Nephron (organoid): ENCODE measurements around the gene NR3C2.

Experiments used
- H3K27ac Mint-ChIP-seq, 3 experiments: 2 replicates each; pipeline ENCODE4 v1.8.0; 2020; ENCODE audit warnings: mixed read lengths in 3 of 3, mild to moderate bottlenecking in 2 of 3, moderate library complexity in 1 of 3
- H3K27me3 Mint-ChIP-seq: 2 replicates; pipeline ENCODE4 v1.8.0; 2021; ENCODE audit warnings: low read depth, mild to moderate bottlenecking, moderate library complexity, mixed read lengths
- H3K36me3 Mint-ChIP-seq: 2 replicates; pipeline ENCODE4 v1.8.0; 2020; ENCODE audit warnings: low read depth, mixed read lengths
- H3K4me1 Mint-ChIP-seq: 2 replicates; pipeline ENCODE4 v1.8.0; 2020; ENCODE audit warnings: mixed read lengths
- H3K4me3 Mint-ChIP-seq, 3 experiments: 2 replicates each; pipeline ENCODE4 v1.8.0; 2020; ENCODE audit warnings: mild to moderate bottlenecking in 3 of 3, mixed read lengths in 3 of 3, moderate library complexity in 2 of 3
- H3K9me3 Mint-ChIP-seq: 2 replicates; pipeline ENCODE4 v1.8.0; 2020; ENCODE audit warnings: mixed read lengths
- CTCF ChIP-seq, 3 experiments: fragments of 200-600 bp; sonication (generic); IDR thresholded peaks; one replicate each; pipeline ENCODE4 v1.5.0; 2021; ENCODE audit warnings: antibody characterized with exemption in 3 of 3; ENCODE audit not compliant: unreplicated experiment in 3 of 3

Gene NR3C2

GRCh38 chr4:148445071-148445859, 3.1 kb upstream of the NR3C2 start:
- Mint-ChIP-seq H3K36me3 (no peaks in the 10 kb centered on the region), H3K9me3 (no peaks in the 10 kb centered on the region), H3K27ac (no peak overlapping the region), H3K4me1 (peaks cover 37% of the 10 kb centered on the region), H3K4me3 (peak overlapping the region; percentile 84 to 88 (median 87)), H3K27me3 (peaks cover 61% of the 10 kb centered on the region)
- TF ChIP-seq CTCF (IDR thresholded peaks at IDR 0.05; ENCODE audit: unreplicated experiment in 3 of 3): no peak

- H3K27ac Mint-ChIP-seq: no peak overlapping the region
- H3K36me3 Mint-ChIP-seq: no peaks in the 10 kb centered on the region
- H3K4me3 Mint-ChIP-seq: peak overlapping the region; percentile 96 to 99 (median 99)
- peaks cover 69% of the 10 kb centered on the region for H3K27me3 Mint-ChIP-seq
- peaks cover 36% of the 10 kb centered on the region for H3K4me1 Mint-ChIP-seq
- no peak for TF ChIP-seq CTCF (IDR thresholded peaks at IDR 0.05; ENCODE audit: unreplicated experiment in 3 of 3)
- H3K9me3 Mint-ChIP-seq: no peaks in the 10 kb centered on the region
Observed at GRCh38 chr4:148444296-148445070, 2.3 kb upstream of the NR3C2 start.

- Mint-ChIP-seq H3K4me3 (peak overlapping the region; percentile 96 to 99 (median 99)), H3K27me3 (peaks cover 71% of the 10 kb centered on the region), H3K27ac (no peak overlapping the region), H3K36me3 (no peaks in the 10 kb centered on the region), H3K9me3 (no peaks in the 10 kb centered on the region), H3K4me1 (peaks cover 30% of the 10 kb centered on the region)
- no peak for TF ChIP-seq CTCF (IDR thresholded peaks at IDR 0.05; ENCODE audit: unreplicated experiment in 3 of 3)
Observed at GRCh38 chr4:148443512-148444295, 1.5 kb upstream of the NR3C2 start.

- Mint-ChIP-seq H3K27me3 (peaks cover 71% of the 10 kb centered on the region), H3K4me3 (peak overlapping the region; percentile 96 to 99 (median 99)), H3K4me1 (peaks cover 25% of the 10 kb centered on the region), H3K36me3 (no peaks in the 10 kb centered on the region), H3K9me3 (no peaks in the 10 kb centered on the region), H3K27ac (peak overlapping the region in 2 of 3 experiments; percentile 51 to 62)
- TF ChIP-seq CTCF (IDR thresholded peaks at IDR 0.05; ENCODE audit: unreplicated experiment in 3 of 3): no peak
Observed at GRCh38 chr4:148442832-148443511, 758 bp upstream of the NR3C2 start.

GRCh38 chr4:148441624-148441985, 609 bp downstream of the NR3C2 start:
- H3K27me3 Mint-ChIP-seq: peaks cover 58% of the 10 kb centered on the region
- no peak overlapping the region for H3K27ac Mint-ChIP-seq
- no peak for TF ChIP-seq CTCF (IDR thresholded peaks at IDR 0.05; ENCODE audit: unreplicated experiment in 3 of 3)

More at GRCh38 chr4:148441624-148441985, 609 bp downstream of the NR3C2 start:
- H3K9me3 Mint-ChIP-seq: no peaks in the 10 kb centered on the region
- H3K4me1 Mint-ChIP-seq: peaks cover 17% of the 10 kb centered on the region
- H3K4me3 Mint-ChIP-seq: peak overlapping the region; percentile 96 to 99 (median 99)
- no peaks in the 10 kb centered on the region for H3K36me3 Mint-ChIP-seq
